Neuronal stem cell (in vitro differentiated cells): ENCODE measurements around the gene EML1.

Experiments
- DNase-seq: peaks from one replicate; pipeline ENCODE4 v3.0.0-alpha.2; 2013; ENCODE audit warnings: low spot score
- H2AFZ ChIP-seq: one replicate; pipeline ENCODE4 v1.6.1; 2013; ENCODE audit warnings: mild to moderate bottlenecking, low read length, inconsistent platforms
- H2AK5ac ChIP-seq: 2 replicates; pipeline ENCODE4 v1.6.1; 2013; ENCODE audit warnings: low read depth, mild to moderate bottlenecking, inconsistent platforms, low read length, moderate library complexity, mixed read lengths
- H2BK120ac ChIP-seq: 2 replicates; pipeline ENCODE4 v1.6.1; 2013; ENCODE audit warnings: low read depth, mild to moderate bottlenecking, inconsistent platforms, low read length, moderate library complexity, mixed read lengths
- H2BK12ac ChIP-seq: one replicate; pipeline ENCODE4 v1.6.1; 2013; ENCODE audit warnings: low read length, inconsistent platforms
- H2BK15ac ChIP-seq: 2 replicates; pipeline ENCODE4 v1.6.1; 2013; ENCODE audit warnings: mild to moderate bottlenecking, low read length, inconsistent platforms, mixed read lengths
- H2BK5ac ChIP-seq: one replicate; pipeline ENCODE4 v1.6.1; 2013; ENCODE audit warnings: inconsistent platforms, mild to moderate bottlenecking, low read length, moderate library complexity
- H3K14ac ChIP-seq: one replicate; pipeline ENCODE4 v1.6.1; 2013; ENCODE audit warnings: low read length, inconsistent platforms
- H3K18ac ChIP-seq: 2 replicates; pipeline ENCODE4 v1.6.1; 2013; ENCODE audit warnings: low read length, inconsistent platforms
- H3K23ac ChIP-seq: 2 replicates; pipeline ENCODE4 v1.6.1; 2013; ENCODE audit warnings: low read depth, mild to moderate bottlenecking, mixed read lengths, low read length, inconsistent platforms; ENCODE audit not compliant: poor library complexity
- H3K27ac ChIP-seq: replicated peaks from 3 replicates; pipeline ENCODE4 v1.5.1; 2013; ENCODE audit warnings: low read length, inconsistent platforms
- H3K27me3 ChIP-seq, 3 experiments: 2 replicates each; pipeline ENCODE4 v1.6.1; 2013; ENCODE audit warnings: low read length in 3 of 3, mild to moderate bottlenecking in 2 of 3, inconsistent platforms in 1 of 3, low read depth in 1 of 3, mixed read lengths in 1 of 3, moderate library complexity in 1 of 3; ENCODE audit not compliant: control insufficient read depth in 3 of 3, insufficient read depth in 3 of 3
- H3K36me3 ChIP-seq, 2 donors: replicated peaks in 1 of 2; 2 replicates each; pipeline ENCODE4 v1.6.1; 2013; ENCODE audit warnings: low read length in 2 of 2; ENCODE audit not compliant: control insufficient read depth in 2 of 2, insufficient read depth in 2 of 2
- H3K4ac ChIP-seq: 2 replicates; pipeline ENCODE4 v1.6.1; 2013; ENCODE audit warnings: inconsistent platforms, mild to moderate bottlenecking, low read length, moderate library complexity
- H3K4me1 ChIP-seq, 2 donors: 1 replicate in 1 of 2; 2 replicates in 1 of 2; pipeline ENCODE4 v1.6.1; 2013; ENCODE audit warnings: low read length in 2 of 2, low read depth in 1 of 2; ENCODE audit not compliant: control insufficient read depth in 2 of 2, insufficient read depth in 1 of 2
- H3K4me2 ChIP-seq: one replicate; pipeline ENCODE4 v1.6.1; 2013; ENCODE audit warnings: mild to moderate bottlenecking, low read length, inconsistent platforms; ENCODE audit not compliant: insufficient read depth, poor library complexity, severe bottlenecking
- H3K4me3 ChIP-seq, 2 donors: 2 replicates each; pipeline ENCODE4 v1.5.1; 2013; ENCODE audit warnings: low read length in 2 of 2, mild to moderate bottlenecking in 2 of 2, inconsistent platforms in 1 of 2, moderate library complexity in 1 of 2
- H3K79me1 ChIP-seq: one replicate; pipeline ENCODE4 v1.6.1; 2013; ENCODE audit warnings: low read depth, mild to moderate bottlenecking, inconsistent platforms, low read length, moderate library complexity
- H3K9ac ChIP-seq: one replicate; pipeline ENCODE4 v1.6.1; 2013; ENCODE audit warnings: mild to moderate bottlenecking, low read depth, low read length, inconsistent platforms; ENCODE audit not compliant: poor library complexity
- H3K9me3 ChIP-seq, 2 donors: replicated peaks in 1 of 2; 2 replicates each; pipeline versions ENCODE3 to v1.6.1; 2013; ENCODE audit warnings: low read length in 2 of 2, mild to moderate bottlenecking in 2 of 2, inconsistent platforms in 1 of 2, low read depth in 1 of 2, mixed read lengths in 1 of 2, moderate library complexity in 1 of 2; ENCODE audit not compliant: control insufficient read depth in 2 of 2, insufficient read depth in 1 of 2
- H4K8ac ChIP-seq: one replicate; pipeline ENCODE4 v1.6.1; 2013; ENCODE audit warnings: low read depth, mild to moderate bottlenecking, inconsistent platforms, low read length, moderate library complexity
- H4K91ac ChIP-seq: one replicate; pipeline ENCODE4 v1.6.1; 2013; ENCODE audit warnings: low read length, low read depth, mild to moderate bottlenecking, inconsistent platforms; ENCODE audit not compliant: poor library complexity
- WGBS, 2 donors: extraction: QIAGEN DNeasy Blood & Tissue Kit; methylation state at CpG; one replicate each; pipeline ENCODE4 v1.1.7; 2013; ENCODE audit warnings: missing lambda C conversion rate in 2 of 2, mixed read lengths in 1 of 2; ENCODE audit not compliant: insufficient read length in 2 of 2, insufficient replicate concordance in 1 of 2; ENCODE audit errors: extremely low coverage in 2 of 2; 5-methylcytosine and 5-hydroxymethylcytosine counted together

Gene EML1

GRCh38 chr14:99831303-99831702, 38.1 kb downstream of the EML1 start:
- Histone ChIP-seq H4K91ac (no peak overlapping the region), H3K4ac (no peak overlapping the region), H2AFZ (no peak overlapping the region), H3K14ac (no peak overlapping the region), H3K36me3 (no peaks in the 10 kb centered on the region), H3K4me3 (no peak overlapping the region), H3K27me3 (no peaks in the 10 kb centered on the region), H2BK12ac (no peak overlapping the region), H2BK120ac (no peak overlapping the region), H3K4me2 (peak overlapping the region; percentile 2), H2BK5ac (no peak overlapping the region), H3K9me3 (no peaks in the 10 kb centered on the region), H3K27ac (no peak overlapping the region), H2BK15ac (no peak overlapping the region), H3K4me1 (peaks cover 0 to 3% of the 10 kb centered on the region in 2 donors), H3K23ac (no peak overlapping the region), H3K9ac (no peak overlapping the region), H3K18ac (no peak overlapping the region), H2AK5ac (no peak overlapping the region), H4K8ac (no peak overlapping the region), H3K79me1 (no peaks in the 10 kb centered on the region)
- no CpG with 5 or more reads among the region's 5 CpGs for WGBS, 2 donors
- no peak for DNase-seq

GRCh38 chr14:99831903-99832685, 38.9 kb downstream of the EML1 start:
- Histone ChIP-seq H3K4ac (no peak overlapping the region), H4K91ac (no peak overlapping the region), H2BK12ac (no peak overlapping the region), H2BK120ac (no peak overlapping the region), H3K9ac (no peak overlapping the region), H2BK15ac (no peak overlapping the region), H3K27me3 (no peaks in the 10 kb centered on the region), H3K36me3 (no peaks in the 10 kb centered on the region), H2AFZ (no peak overlapping the region), H2AK5ac (no peak overlapping the region), H3K18ac (no peak overlapping the region), H3K9me3 (no peaks in the 10 kb centered on the region), H2BK5ac (no peak overlapping the region), H3K23ac (no peak overlapping the region), H3K14ac (no peak overlapping the region), H4K8ac (no peak overlapping the region), H3K4me1 (peaks cover 0 to 5% of the 10 kb centered on the region in 2 donors), H3K4me2 (no peak overlapping the region), H3K4me3 (no peak overlapping the region), H3K27ac (no peak overlapping the region), H3K79me1 (no peaks in the 10 kb centered on the region)
- no CpG with 5 or more reads among the region's 8 CpGs for WGBS, 2 donors
- DNase-seq, result no peak

- H3K4me3 ChIP-seq, result no peak overlapping the region
- H2AFZ ChIP-seq, result no peak overlapping the region
- peaks cover 6 to 19% of the 10 kb centered on the region in 2 donors for H3K4me1 ChIP-seq
- no peak overlapping the region for H3K27ac ChIP-seq
- H2BK12ac ChIP-seq, result no peak overlapping the region
- H3K27me3 ChIP-seq, result no peaks in the 10 kb centered on the region
- no peaks in the 10 kb centered on the region for H3K79me1 ChIP-seq
- no peak overlapping the region for H3K18ac ChIP-seq
- no peak overlapping the region for H4K8ac ChIP-seq
- H2AK5ac ChIP-seq, result no peak overlapping the region
- H3K36me3 ChIP-seq, result no peaks in the 10 kb centered on the region
- no peak overlapping the region for H2BK15ac ChIP-seq
- H3K9me3 ChIP-seq, result no peaks in the 10 kb centered on the region
- no peak overlapping the region for H2BK120ac ChIP-seq
- H4K91ac ChIP-seq, result no peak overlapping the region
- no peak overlapping the region for H3K23ac ChIP-seq
- no peak overlapping the region for H2BK5ac ChIP-seq
- H3K9ac ChIP-seq, result no peak overlapping the region
- no peak for DNase-seq
- no CpG with 5 or more reads among the region's 2 CpGs for WGBS, 2 donors
- H3K14ac ChIP-seq, result no peak overlapping the region
- no peak overlapping the region for H3K4ac ChIP-seq
- no peak overlapping the region for H3K4me2 ChIP-seq
These were observed 44.6 kb downstream of the EML1 start for GRCh38 chr14:99837822-99838221.

GRCh38 chr14:99838639-99839134, 45.5 kb downstream of the EML1 start:
- H3K79me1 ChIP-seq, result no peaks in the 10 kb centered on the region
- peaks cover 6 to 19% of the 10 kb centered on the region in 2 donors for H3K4me1 ChIP-seq
- no peaks in the 10 kb centered on the region for H3K36me3 ChIP-seq
- no peak overlapping the region for H2AK5ac ChIP-seq
- H2BK5ac ChIP-seq, result no peak overlapping the region
- H2BK15ac ChIP-seq, result no peak overlapping the region
- H4K8ac ChIP-seq, result no peak overlapping the region
- H3K4me2 ChIP-seq, result peak overlapping the region; percentile 35
- no peak overlapping the region for H3K4me3 ChIP-seq
- H3K4ac ChIP-seq, result no peak overlapping the region
- no peak overlapping the region for H3K9ac ChIP-seq
- peak; percentile 81 for DNase-seq
- peak overlapping the region; percentile 73 for H3K27ac ChIP-seq
- H3K9me3 ChIP-seq, result no peaks in the 10 kb centered on the region
- no peak overlapping the region for H2AFZ ChIP-seq
- H2BK12ac ChIP-seq, result no peak overlapping the region
- WGBS, 2 donors, result no CpG with 5 or more reads among the region's 14 CpGs
- H3K23ac ChIP-seq, result no peak overlapping the region
- H4K91ac ChIP-seq, result no peak overlapping the region
- no peaks in the 10 kb centered on the region for H3K27me3 ChIP-seq
- H2BK120ac ChIP-seq, result no peak overlapping the region
- H3K18ac ChIP-seq, result no peak overlapping the region
- H3K14ac ChIP-seq, result no peak overlapping the region
